SK-N-SH (cell line): ENCODE results near the gene C22orf31. TPM values are rescaled to one million over a fixed set of nuclear protein-coding genes. Genes with fewer than 3 reads are reported as not detected.

ENCODE experiments used
- CTCF ChIA-PET: fragments of 300-600, 350-600 bp; formaldehyde crosslinking; extraction: SDS; loops from one replicate; lab custom pipeline; 2021; lab: Yijun Ruan, JAX
- POLR2A ChIA-PET: fragments of 350-600 bp; sonication (Branson Sonifier 250); formaldehyde crosslinking; extraction: SDS; loops from one replicate; lab custom pipeline; 2020; ENCODE audit warnings: antibody characterized with exemption, inconsistent platforms; lab: Yijun Ruan, JAX
- DNase-seq: peaks from one replicate; pipeline ENCODE4 v3.0.0; 2012
- H2AFZ ChIP-seq: fragments of 200-600 bp; sonication (generic); 2 replicates; pipeline ENCODE4 v1.8.1; 2016; ENCODE audit warnings: antibody characterized with exemption, mild to moderate bottlenecking, low read depth
- H3F3A ChIP-seq: fragments of 200-600 bp; sonication (generic); replicated peaks from 2 replicates; pipeline ENCODE3; 2016; ENCODE audit warnings: antibody characterized with exemption, mild to moderate bottlenecking; ENCODE audit not compliant: insufficient read depth
- H3K27ac ChIP-seq, 2 experiments: fragments of 200-500 bp in 1 of 2; fragments of 200-600 bp in 1 of 2; sonication (Bioruptor generic) in 1 of 2; sonication (generic), shearing (Covaris generic) in 1 of 2; 2 replicates each; pipeline versions ENCODE4 v1.5.1 to v1.6.1; 2014 to 2016; ENCODE audit warnings: low read depth in 2 of 2, inconsistent platforms in 1 of 2, low read length in 1 of 2, mild to moderate bottlenecking in 1 of 2, mixed read lengths in 1 of 2
- H3K27me3 ChIP-seq: fragments of 200-600 bp; sonication (generic), shearing (Covaris generic); 2 replicates; pipeline ENCODE4 v1.6.1; 2016; ENCODE audit warnings: mixed run types; ENCODE audit not compliant: insufficient read depth
- H3K36me3 ChIP-seq, 2 experiments: fragments of 200-500 bp in 1 of 2; fragments of 200-600 bp in 1 of 2; sonication (Bioruptor generic) in 1 of 2; sonication (generic) in 1 of 2; replicated peaks in 1 of 2; 2 replicates each; pipeline versions ENCODE3 to v1.5.1; 2014 to 2016; ENCODE audit warnings: low read length in 1 of 2, mild to moderate bottlenecking in 1 of 2; ENCODE audit not compliant: insufficient read depth in 2 of 2, control insufficient read depth in 1 of 2
- H3K4me1 ChIP-seq, 2 experiments: fragments of 200-500 bp in 1 of 2; fragments of 200-600 bp in 1 of 2; sonication (Bioruptor generic) in 1 of 2; sonication (generic), shearing (Covaris generic) in 1 of 2; 2 replicates each; pipeline versions ENCODE4 v1.5.1 to v1.6.1; 2014 to 2016; ENCODE audit warnings: low read depth in 1 of 2, low read length in 1 of 2, mixed run types in 1 of 2; ENCODE audit not compliant: insufficient read depth in 2 of 2, control insufficient read depth in 1 of 2
- H3K4me2 ChIP-seq: fragments of 200-600 bp; sonication (generic), shearing (Covaris generic); 2 replicates; pipeline ENCODE4 v1.6.1; 2017; ENCODE audit warnings: mixed run types
- H3K4me3 ChIP-seq, 2 experiments: fragments of 200-500 bp in 1 of 2; fragments of 200-600 bp in 1 of 2; sonication (Bioruptor generic) in 1 of 2; sonication (generic), shearing (Covaris generic) in 1 of 2; 2 replicates each; pipeline versions ENCODE4 v1.5.1 to v1.8.1; 2014 to 2016; ENCODE audit warnings: low read depth in 2 of 2, inconsistent platforms in 1 of 2, low read length in 1 of 2, mild to moderate bottlenecking in 1 of 2, mixed read lengths in 1 of 2, moderate library complexity in 1 of 2
- H3K79me2 ChIP-seq: fragments of 200-600 bp; sonication (generic); 2 replicates; pipeline ENCODE4 v1.8.1; 2017; ENCODE audit warnings: mild to moderate bottlenecking; ENCODE audit not compliant: insufficient read depth
- H3K9ac ChIP-seq: fragments of 200-600 bp; sonication (generic); 2 replicates; pipeline ENCODE4 v1.6.1; 2017; ENCODE audit warnings: mixed run types
- H3K9me2 ChIP-seq: fragments of 200-600 bp; sonication (generic); 2 replicates; pipeline ENCODE4 v1.6.1; 2017; ENCODE audit warnings: mixed run types
- H3K9me3 ChIP-seq: fragments of 200-600 bp; sonication (generic); 2 replicates; pipeline ENCODE4 v1.6.1; 2017; ENCODE audit warnings: mixed run types, mild to moderate bottlenecking, moderate library complexity
- H4K20me1 ChIP-seq: fragments of 200-600 bp; sonication (generic); 2 replicates; pipeline ENCODE4 v1.6.1; 2017; ENCODE audit warnings: mild to moderate bottlenecking, mixed run types; ENCODE audit not compliant: insufficient read depth
- CTCF ChIP-seq: fragments of 200-600 bp; sonication (generic); IDR thresholded peaks from 2 replicates; pipeline ENCODE4 v1.6.1; 2017; ENCODE audit warnings: antibody characterized with exemption, mild to moderate bottlenecking, moderate library complexity
- EP300 ChIP-seq, 2 experiments: IDR thresholded peaks; 2 replicates each; pipeline versions ENCODE4 v1.4.0 to v1.6.1; 2012; ENCODE audit warnings: borderline replicate concordance in 1 of 2, low read depth in 1 of 2, low read length in 1 of 2
- EZH2phosphoT487 ChIP-seq: fragments of 200-600 bp; sonication (generic); IDR thresholded peaks from 2 replicates; pipeline ENCODE4 v1.6.1; 2017; ENCODE audit warnings: low read depth, mixed run types, mild to moderate bottlenecking, antibody characterized with exemption, moderate library complexity, borderline replicate concordance
- GATA2 ChIP-seq: sonication (generic); formaldehyde crosslinking; IDR thresholded peaks from 2 replicates; pipeline ENCODE4 v1.5.0; 2020; ENCODE audit warnings: mild to moderate bottlenecking, missing genetic modification reagents
- JUND ChIP-seq: IDR thresholded peaks from 2 replicates; pipeline ENCODE4 v1.4.0; 2012
- MEF2A ChIP-seq: IDR thresholded peaks from 2 replicates; pipeline ENCODE4 v1.4.0; 2012; ENCODE audit warnings: low read depth, borderline replicate concordance
- PBX3 ChIP-seq: IDR thresholded peaks from 2 replicates; pipeline ENCODE4; 2012
- POLR2AphosphoS5 ChIP-seq: IDR thresholded peaks from 2 replicates; pipeline ENCODE4 v1.6.1; 2012; ENCODE audit warnings: low read depth, low read length
- RAD21 ChIP-seq: IDR thresholded peaks from 2 replicates; pipeline ENCODE4 v1.6.1; 2012; ENCODE audit warnings: mild to moderate bottlenecking, low read length
- REST ChIP-seq: IDR thresholded peaks from 2 replicates; pipeline ENCODE4 v1.6.1; 2012; ENCODE audit warnings: mild to moderate bottlenecking, low read depth, low read length, moderate library complexity
- RFX5 ChIP-seq: IDR thresholded peaks from 2 replicates; pipeline ENCODE4 v1.6.1; 2012; ENCODE audit warnings: mild to moderate bottlenecking, improper control_type of control experiment, low read length
- RXRA ChIP-seq: IDR thresholded peaks from 2 replicates; pipeline ENCODE4 v1.4.0; 2012; ENCODE audit warnings: low read depth, mild to moderate bottlenecking, borderline replicate concordance
- SIN3A ChIP-seq: IDR thresholded peaks from 2 replicates; pipeline ENCODE4 v1.6.1; 2012; ENCODE audit warnings: low read depth, mild to moderate bottlenecking, low read length, moderate library complexity, borderline replicate concordance
- SMC3 ChIP-seq: IDR thresholded peaks from 2 replicates; pipeline ENCODE4 v1.6.1; 2012; ENCODE audit warnings: low read depth, low read length, improper control_type of control experiment
- TAF1 ChIP-seq: IDR thresholded peaks from 2 replicates; pipeline ENCODE4 v1.6.1; 2012; ENCODE audit warnings: low read depth, mild to moderate bottlenecking, low read length, moderate library complexity, borderline replicate concordance
- TCF12 ChIP-seq: IDR thresholded peaks from 2 replicates; pipeline ENCODE4 v1.4.0; 2012
- USF2 ChIP-seq: fragments of 150-350 bp; IDR thresholded peaks from 2 replicates; pipeline ENCODE4 v1.6.1; 2017; ENCODE audit warnings: antibody characterized with exemption, low read length, low read depth, borderline replicate concordance
- ZBTB33 ChIP-seq: IDR thresholded peaks from 2 replicates; pipeline ENCODE4 v1.4.0; 2012; ENCODE audit warnings: low read depth, borderline replicate concordance
- WGBS: methylation state at CpG from one replicate; pipeline ENCODE4 v1.1.6; 2017; ENCODE audit warnings: low lambda C conversion rate; 5-methylcytosine and 5-hydroxymethylcytosine counted together
- polyA plus RNA-seq, 3 experiments: library from polyadenylated mRNA; depleted of rRNA; stranded (reverse); fragments of >200 nt; gene quantifications; 2 replicates each; pipeline ENCODE4 v1.2.3, GENCODE V29; 2012

C22orf31 gene
- polyA plus RNA-seq, 1 of the 3 experiments (the other 2 are of a cell fraction): not detected

GRCh38 chr22:29037340-29037932 is 24.2 kb downstream of the C22orf31 start:
- Histone ChIP-seq H3K9ac (no peak overlapping the region), H4K20me1 (no peaks in the 10 kb centered on the region), H3K9me2 (no peaks in the 10 kb centered on the region), H3K4me3 (no peak overlapping the region), H3K79me2 (peaks cover 28% of the 10 kb centered on the region; the same call in 1 of the 2 replicates), H2AFZ (no peak overlapping the region), H3F3A (peaks cover 7% of the 10 kb centered on the region), H3K4me2 (no peak overlapping the region), H3K36me3 (no peaks in the 10 kb centered on the region), H3K4me1 (peaks cover 4 to 11% of the 10 kb centered on the region in 2 experiments; a peak in 2 of 4 replicates), H3K9me3 (no peaks in the 10 kb centered on the region), H3K27me3 (no peaks in the 10 kb centered on the region), H3K27ac (no peak overlapping the region)
- ChIA-PET POLR2A (no interaction called here), CTCF (interaction anchor here (0.9 to 2.2 kb wide), 3 partner anchors 157 to 190 kb away, joined by 3 to 26 read pairs (median 3); no protein-coding TSS in a partner anchor)
- 88% methylated on average over 4 of the region's 4 CpGs for WGBS
- DNase-seq: no peak
- no peak for TF ChIP-seq ZBTB33
- TF ChIP-seq POLR2AphosphoS5: no peak
- TF ChIP-seq CTCF: no peak
- no peak for TF ChIP-seq GATA2 (CRISPR knock-in tag)
- TF ChIP-seq TAF1: no peak
- no peak for TF ChIP-seq RFX5
- TF ChIP-seq USF2: no peak
- TF ChIP-seq PBX3: no peak
- no peak for TF ChIP-seq TCF12
- TF ChIP-seq REST: no peak
- TF ChIP-seq RAD21: no peak
- TF ChIP-seq JUND: no peak
- TF ChIP-seq SMC3: no peak
- TF ChIP-seq RXRA: no peak
- no peak for TF ChIP-seq EZH2phosphoT487
- no peak for TF ChIP-seq EP300 (IDR thresholded peaks at IDR 0.05; ENCODE audit: borderline replicate concordance in 1 of 2, low read depth in 1 of 2, low read length in 1 of 2)
- no peak for TF ChIP-seq MEF2A
- TF ChIP-seq SIN3A: no peak
- TF ChIP-seq, all 33 proteins: peak for 0
